Urothelium cell line (cell line): ENCODE data around the gene CCDC102B.
"Not testable (repeated sequence)": the region's sequence is repeated elsewhere in the genome, so short reads cannot be mapped to it uniquely, and the experiment has no call there.

Experiments
- DNase-seq: peaks from one replicate; pipeline ENCODE4 v3.0.0; 2011; ENCODE audit warnings: low spot score, mixed read lengths
- FAIRE-seq: peaks from 2 replicates; lab custom pipeline; 2011; peaks lifted over from hg19 to GRCh38; lab: Jason Lieb, UNC

Gene CCDC102B

DNA sequence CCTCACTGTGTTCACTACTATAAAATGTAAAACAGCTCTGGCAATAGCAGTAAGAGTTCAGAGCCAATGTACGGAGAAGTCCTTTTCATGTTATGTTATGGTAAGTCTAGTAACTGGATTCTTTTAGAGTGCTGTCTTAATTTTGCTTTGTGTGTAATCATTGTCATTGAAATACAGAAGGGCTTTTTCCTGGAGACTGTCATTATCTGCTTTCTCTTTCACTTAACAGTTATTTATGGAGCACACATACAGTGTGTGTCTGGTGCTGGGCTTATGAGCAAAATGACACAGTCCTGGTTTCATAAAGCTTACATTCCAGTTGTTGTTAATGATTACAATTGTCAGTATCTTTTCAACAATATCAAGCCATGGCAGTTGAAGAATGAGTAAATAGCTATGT, 95.5 kb downstream of the CCDC102B start:
- no peak for FAIRE-seq
- no peak for DNase-seq

DNA sequence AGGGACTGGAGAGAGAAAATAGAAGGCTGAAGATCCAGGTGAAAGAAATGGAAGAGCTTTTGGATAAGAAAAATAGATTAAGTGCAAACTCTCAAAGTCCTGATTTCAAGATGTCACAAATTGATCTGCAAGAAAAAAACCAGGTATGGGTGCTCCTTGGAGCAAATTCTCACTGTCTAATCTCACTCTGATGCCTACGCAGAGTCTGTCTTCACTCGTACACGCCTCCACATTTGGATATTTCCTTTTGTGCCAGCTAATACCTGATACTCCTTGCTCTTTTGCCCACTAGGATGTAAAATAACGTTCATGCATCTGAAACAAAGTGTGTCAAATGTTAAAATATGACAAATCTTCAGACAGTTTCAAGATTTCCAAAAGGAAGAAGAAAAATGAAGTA, 99.4 kb downstream of the CCDC102B start:
- FAIRE-seq (no peak), DNase-seq (no peak)

DNA sequence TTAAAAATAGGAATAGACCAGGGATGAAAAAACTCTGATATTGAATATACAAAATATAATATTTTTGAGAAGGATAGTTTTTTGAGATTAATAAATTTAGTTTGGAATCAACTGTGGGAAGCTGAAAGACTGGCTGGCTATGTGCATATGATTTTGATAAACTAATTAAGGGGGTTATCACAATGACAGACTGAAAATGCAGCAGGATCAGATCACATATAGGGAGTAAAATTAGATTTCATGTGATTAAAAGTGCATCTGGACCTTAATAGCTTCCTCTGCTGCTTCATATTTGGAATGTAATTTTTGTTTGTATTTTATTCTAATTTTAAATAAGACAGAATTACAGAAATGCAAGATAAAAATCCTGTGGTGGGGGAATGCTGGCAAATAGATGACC, 111.7 kb downstream of the CCDC102B start:
- no peak for DNase-seq
- FAIRE-seq: no peak

GRCh38 chr18:68915061-68915460, 117.2 kb downstream of the CCDC102B start:
- no peak for FAIRE-seq
- DNase-seq: no peak

GRCh38 chr18:68916734-68917133, 118.9 kb downstream of the CCDC102B start:
- FAIRE-seq (no peak), DNase-seq (peak; percentile 16)

DNA sequence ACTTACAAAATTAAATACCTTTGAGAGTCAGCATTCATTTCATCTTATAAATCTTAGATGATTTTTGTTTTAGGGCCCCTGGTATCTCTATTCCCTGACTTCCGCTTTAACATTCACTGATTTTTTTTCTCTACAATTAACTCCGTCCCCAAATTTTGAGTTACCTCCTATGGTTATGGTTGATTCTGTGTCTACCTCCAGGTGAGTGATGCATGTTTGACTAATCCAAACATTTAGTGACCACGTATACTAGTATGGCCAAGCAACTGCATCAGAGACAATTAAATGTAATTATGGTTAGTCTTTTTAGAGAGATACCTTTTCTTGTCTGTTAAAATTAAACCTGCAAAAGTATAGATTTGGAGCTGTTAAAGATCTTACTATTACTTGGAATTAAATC, 120.3 kb downstream of the CCDC102B start:
- no peak for DNase-seq
- no peak for FAIRE-seq

DNA sequence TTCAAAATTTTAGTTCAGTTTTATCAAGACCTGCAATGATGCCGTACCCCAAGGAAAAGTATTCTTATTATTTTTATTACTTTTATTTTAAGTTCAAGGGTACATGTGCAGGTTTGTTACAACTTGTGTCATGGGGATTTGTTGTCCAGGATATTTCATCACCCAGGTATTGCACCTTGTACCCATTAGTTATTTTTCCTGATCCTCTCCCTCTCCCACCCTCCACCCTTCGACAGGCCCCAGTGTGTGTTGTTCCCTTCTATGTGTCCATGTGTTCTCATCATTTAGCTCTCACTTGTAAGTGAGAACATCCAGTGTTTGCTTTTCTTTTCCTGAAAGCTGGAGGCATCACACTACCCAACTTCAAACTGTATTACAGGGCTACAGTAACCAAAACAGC, 122.0 kb downstream of the CCDC102B start:
- DNase-seq: no peak
- FAIRE-seq: no peak

- DNase-seq (no peak), FAIRE-seq (no peak)
These were observed 124.5 kb downstream of the CCDC102B start for GRCh38 chr18:68922392-68922791.

DNA sequence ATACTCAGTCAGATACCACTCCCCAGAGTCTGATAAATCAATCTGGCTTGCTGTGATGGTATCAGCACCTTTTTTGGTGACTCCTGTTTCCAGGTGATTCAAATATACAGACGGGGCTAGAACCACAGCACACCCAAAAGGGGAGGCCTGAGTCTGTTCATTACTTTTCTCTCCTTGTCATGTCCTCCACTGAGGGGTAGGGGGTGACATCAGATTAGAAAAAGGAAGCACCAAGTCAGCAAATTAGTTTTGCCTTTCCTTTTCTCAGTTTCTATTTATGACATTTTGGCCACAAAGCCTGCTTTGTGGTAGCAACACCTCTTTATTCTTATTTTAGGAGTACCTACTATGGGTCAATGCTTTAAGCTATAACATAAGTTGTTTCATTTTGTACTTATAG, 127.4 kb downstream of the CCDC102B start:
- FAIRE-seq (no peak), DNase-seq (no peak)

DNA sequence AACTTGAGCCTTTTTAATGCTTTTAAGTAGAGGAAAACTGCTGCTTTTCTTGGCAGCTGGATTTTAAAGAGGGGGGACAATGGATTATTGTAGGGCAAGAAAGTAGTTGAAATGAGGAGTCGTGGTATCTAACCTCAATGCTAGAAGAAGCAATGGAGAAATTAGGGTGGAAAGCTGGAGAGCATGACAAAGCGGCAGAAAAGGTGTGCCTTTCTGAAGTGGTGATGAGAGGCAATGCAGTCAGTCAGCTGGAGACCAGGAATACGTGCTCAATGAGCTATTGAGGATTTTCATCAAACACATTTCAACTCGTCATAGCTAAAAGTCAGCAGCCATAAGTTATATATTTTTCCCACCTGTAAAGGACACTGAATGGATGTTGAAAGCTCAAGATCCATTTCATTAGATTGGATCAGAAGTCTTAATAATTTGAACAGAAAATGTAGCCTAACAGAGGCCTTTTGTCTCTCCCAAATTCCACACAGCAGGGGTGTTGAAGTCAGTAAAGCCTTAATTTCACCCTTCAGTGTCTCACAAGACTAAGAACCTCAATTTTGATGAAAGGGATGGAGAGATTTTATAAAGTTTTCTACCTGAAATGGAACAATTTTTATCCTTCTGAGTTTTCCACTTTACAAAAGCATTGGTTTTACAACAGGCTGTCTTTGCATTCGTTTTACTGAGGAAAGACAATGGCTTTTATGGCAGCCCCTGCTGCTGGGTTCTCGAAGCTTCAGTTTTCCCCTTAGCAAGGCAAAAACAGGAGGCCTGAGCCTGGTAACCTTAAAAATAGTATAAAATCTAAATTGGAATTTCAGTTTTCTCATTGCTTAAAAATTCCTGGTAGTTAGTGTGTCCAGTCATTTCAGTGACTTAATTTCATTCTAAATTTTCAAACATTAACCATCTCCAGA, 131.1 kb downstream of the CCDC102B start:
- no peak for FAIRE-seq

DNA sequence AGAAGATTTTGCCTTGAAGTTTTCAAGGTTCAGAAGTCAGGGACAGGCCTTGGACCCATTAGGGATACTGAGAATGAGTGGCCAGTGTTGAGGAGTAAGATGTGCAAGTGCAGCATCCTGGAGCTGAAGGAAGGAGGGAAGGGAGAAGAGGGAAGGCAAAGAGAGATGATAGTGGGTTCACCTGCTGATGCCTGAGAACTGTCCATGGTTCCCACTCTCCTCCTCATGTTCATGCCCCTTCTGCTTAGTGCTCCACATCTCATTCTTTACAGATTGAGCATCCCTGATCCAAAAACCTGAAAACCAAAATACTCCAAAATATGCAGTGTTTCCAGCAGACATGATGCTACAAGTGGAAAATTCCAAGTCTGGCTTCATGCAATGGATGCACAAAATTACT, 137.8 kb downstream of the CCDC102B start:
- no peak for DNase-seq
- FAIRE-seq: no peak

More for the DNA sequence above, 131.1 kb downstream of the CCDC102B start:
- DNase-seq: no peak

- no peak for DNase-seq
- FAIRE-seq: no peak
These were observed 139.2 kb downstream of the CCDC102B start for GRCh38 chr18:68937029-68937599.

- no peak for DNase-seq
- no peak for FAIRE-seq
These were observed 142.2 kb downstream of the CCDC102B start for GRCh38 chr18:68940039-68940438.

- DNase-seq (no peak), FAIRE-seq (no peak)
These were observed 142.9 kb downstream of the CCDC102B start for GRCh38 chr18:68940754-68941153.

DNA sequence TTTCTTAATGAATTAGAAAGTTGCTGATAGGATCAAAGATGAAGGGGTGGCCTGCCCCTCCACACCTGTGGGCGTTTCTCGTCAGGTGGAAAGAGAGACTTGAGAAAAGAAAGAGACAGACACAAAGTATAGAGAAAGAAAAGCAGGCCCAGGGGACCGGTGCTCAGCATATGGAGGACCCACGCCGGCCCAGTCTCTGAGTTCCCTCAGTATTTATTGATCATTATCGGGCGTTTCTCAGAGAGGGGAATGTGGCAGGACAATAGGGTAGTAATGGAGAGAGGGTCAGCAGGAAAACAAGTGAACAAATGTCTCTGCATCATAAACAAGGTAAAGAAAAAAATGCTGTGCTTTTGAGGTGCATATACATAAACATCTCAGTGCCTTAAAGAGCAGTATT, 144.3 kb downstream of the CCDC102B start:
- FAIRE-seq (no peak), DNase-seq (no peak)

DNA sequence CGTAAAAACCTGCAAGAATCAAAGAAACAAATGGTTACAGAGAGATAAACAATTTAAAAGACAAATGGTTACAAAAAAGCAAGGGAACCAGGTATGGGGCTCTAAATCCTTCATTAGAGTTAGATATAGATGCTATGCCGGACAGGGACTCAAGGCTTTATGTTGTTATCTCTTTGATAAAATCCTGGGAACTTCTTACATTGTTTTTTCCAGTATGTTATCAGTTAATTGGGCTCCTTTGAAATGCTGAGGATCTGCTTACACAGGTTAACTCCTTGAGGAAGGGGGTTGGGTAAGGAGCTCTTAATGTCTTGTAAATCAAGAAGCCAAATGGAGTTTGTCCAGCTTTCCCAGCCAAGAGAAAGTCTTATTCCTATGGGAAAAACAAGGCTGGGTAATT, 146.0 kb downstream of the CCDC102B start:
- FAIRE-seq, DNase-seq: not testable (repeated sequence)

DNA sequence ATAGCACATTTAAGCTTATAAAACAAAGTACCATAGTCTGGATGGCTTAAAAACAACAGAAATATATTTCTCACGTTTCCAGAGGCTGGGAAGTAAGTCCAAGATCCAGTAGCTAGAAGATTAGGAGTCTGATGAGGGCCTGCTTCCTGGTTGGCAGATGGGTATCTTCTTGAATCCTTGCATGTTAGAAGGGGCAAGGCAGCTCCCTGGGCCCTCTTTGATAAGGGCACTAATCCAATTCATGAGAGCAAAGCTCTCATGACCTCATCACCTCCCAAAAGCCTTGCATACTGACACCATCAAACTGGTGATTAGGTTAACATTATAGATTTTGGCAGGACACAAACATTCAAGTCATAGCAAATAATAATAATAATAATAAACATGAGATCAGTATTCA, 146.4 kb downstream of the CCDC102B start:
- FAIRE-seq: no peak
- no peak for DNase-seq

DNA sequence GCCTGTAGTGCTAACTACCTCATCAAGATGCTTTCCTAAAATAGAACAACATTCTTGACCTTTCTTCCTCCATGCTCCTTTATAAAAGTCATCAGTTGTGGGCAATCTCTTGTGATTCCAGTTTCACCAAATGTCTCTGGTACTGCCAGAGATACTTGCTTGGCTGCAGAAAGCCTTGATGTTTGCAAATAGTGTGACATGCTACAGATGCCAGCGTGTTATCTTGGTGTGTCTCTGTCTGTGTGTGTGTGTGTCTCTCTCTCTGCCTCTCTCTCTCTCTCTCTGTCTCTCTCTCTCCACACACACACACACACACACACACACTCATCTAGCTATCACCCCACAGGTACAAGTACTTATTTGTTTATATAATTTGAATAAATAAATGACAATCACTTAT, 146.9 kb downstream of the CCDC102B start:
- DNase-seq: no peak
- FAIRE-seq: no peak

GRCh38 chr18:68948622-68949021, 150.7 kb downstream of the CCDC102B start:
- FAIRE-seq: no peak
- no peak for DNase-seq

GRCh38 chr18:68954738-68955137, 156.9 kb downstream of the CCDC102B start:
- DNase-seq (no peak), FAIRE-seq (no peak)

GRCh38 chr18:68956650-68957049, 158.8 kb downstream of the CCDC102B start:
- DNase-seq (no peak), FAIRE-seq (no peak)

DNA sequence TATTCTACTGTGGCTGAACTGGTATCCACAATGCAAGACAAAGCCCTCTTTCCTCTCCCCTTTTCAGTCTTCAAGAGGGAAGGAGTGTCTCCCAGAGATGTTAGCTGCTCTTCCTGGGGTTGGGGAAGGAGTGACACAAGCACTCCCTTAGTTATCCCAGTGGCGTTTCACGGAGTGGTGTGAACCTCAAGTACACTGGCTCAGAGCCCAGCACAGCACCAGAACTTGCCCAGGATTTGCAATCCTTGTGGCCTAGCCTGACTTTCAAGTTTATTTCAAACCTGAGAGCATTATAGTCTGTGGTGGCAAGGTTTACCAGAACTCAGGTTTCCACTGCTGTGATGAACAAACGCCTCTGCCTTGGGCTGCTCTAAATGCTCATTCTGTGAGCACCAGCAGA, 162.5 kb downstream of the CCDC102B start:
- DNase-seq (no peak), FAIRE-seq (no peak)
